IMR-90 (cell line): Measurements from ENCODE around the gene ELMO1. TPM values are rescaled to one million over a fixed set of nuclear protein-coding genes. Genes with fewer than 3 reads are reported as not detected.

ENCODE experiments used
- ATAC-seq: fragments of 200-7000 bp; cut with Tn5 transposase; 2 replicates; pipeline ENCODE4 v1.9.1; 2020; ENCODE audit warnings: low read depth, mild to moderate bottlenecking, moderate library complexity
- BruUV-seq: library from RNA; stranded (reverse); fragments of 400-500 nt; replicated peaks from 2 replicates; lab custom pipeline; 2021; lab: Mats Ljungman, UMichigan
- CTCF ChIA-PET: fragments of 300-600 bp; formaldehyde crosslinking; extraction: SDS; loops from one replicate; lab custom pipeline; 2021; ENCODE audit warnings: antibody characterized with exemption; lab: Yijun Ruan, JAX
- POLR2A ChIA-PET: fragments of 300-600 bp; sonication (Branson Sonifier 250); formaldehyde crosslinking; loops from one replicate; lab custom pipeline; 2022; ENCODE audit warnings: antibody characterized with exemption; ENCODE audit not compliant: unreplicated experiment; lab: Charles Lee
- DNase-seq: peaks from one replicate; pipeline ENCODE4 v3.0.0; 2013
- H2AFZ ChIP-seq: replicated peaks from 2 replicates; pipeline ENCODE3; 2013; ENCODE audit warnings: low read length, mild to moderate bottlenecking; ENCODE audit not compliant: poor library complexity
- H2AK5ac ChIP-seq: 2 replicates; pipeline ENCODE4 v1.6.1; 2013; ENCODE audit warnings: low read depth, low read length, inconsistent platforms
- H2AK9ac ChIP-seq: replicated peaks from 2 replicates; pipeline ENCODE3; 2013; ENCODE audit warnings: mild to moderate bottlenecking, low read depth, low read length, moderate library complexity; ENCODE audit not compliant: poor library complexity
- H2BK120ac ChIP-seq: 2 replicates; pipeline ENCODE4 v1.6.1; 2013; ENCODE audit warnings: low read depth, low read length, inconsistent platforms
- H2BK15ac ChIP-seq: 3 replicates; pipeline ENCODE4 v1.6.1; 2013; ENCODE audit warnings: low read depth, low read length, inconsistent platforms
- H2BK20ac ChIP-seq: 2 replicates; pipeline ENCODE4 v1.6.1; 2013; ENCODE audit warnings: low read depth, mild to moderate bottlenecking, inconsistent platforms, low read length, moderate library complexity
- H2BK5ac ChIP-seq: 2 replicates; pipeline ENCODE4 v1.6.1; 2013; ENCODE audit warnings: mild to moderate bottlenecking, low read depth, low read length, inconsistent platforms; ENCODE audit not compliant: poor library complexity, severe bottlenecking
- H3K14ac ChIP-seq: replicated peaks from 2 replicates; pipeline ENCODE4 v1.6.1; 2013; ENCODE audit warnings: low read depth, low read length, inconsistent platforms
- H3K18ac ChIP-seq: 2 replicates; pipeline ENCODE4 v1.6.1; 2013; ENCODE audit warnings: low read depth, low read length, control low read depth
- H3K23ac ChIP-seq: 2 replicates; pipeline ENCODE4 v1.6.1; 2013; ENCODE audit warnings: low read depth, low read length, inconsistent platforms
- H3K27ac ChIP-seq: 2 replicates; pipeline ENCODE4 v1.5.1; 2013; ENCODE audit warnings: mild to moderate bottlenecking, control low read depth, low read length; ENCODE audit not compliant: insufficient read depth
- H3K27me3 ChIP-seq: 2 replicates; pipeline ENCODE4 v1.6.1; 2013; ENCODE audit warnings: low read length; ENCODE audit not compliant: control insufficient read depth, insufficient read depth
- H3K36me3 ChIP-seq: 2 replicates; pipeline ENCODE4 v1.6.1; 2013; ENCODE audit warnings: low read length, mixed read lengths; ENCODE audit not compliant: control insufficient read depth, insufficient read depth
- H3K4ac ChIP-seq: 2 replicates; pipeline ENCODE4 v1.6.1; 2013; ENCODE audit warnings: low read depth, low read length, inconsistent platforms
- H3K4me1 ChIP-seq: 2 replicates; pipeline ENCODE4 v1.6.1; 2013; ENCODE audit warnings: low read length, mixed read lengths; ENCODE audit not compliant: control insufficient read depth, insufficient read depth
- H3K4me2 ChIP-seq: 2 replicates; pipeline ENCODE4 v1.6.1; 2013; ENCODE audit warnings: low read depth, mild to moderate bottlenecking, control low read depth, low read length, moderate library complexity
- H3K4me3 ChIP-seq: 2 replicates; pipeline ENCODE4 v1.5.1; 2013; ENCODE audit warnings: low read depth, mild to moderate bottlenecking, control low read depth, low read length, moderate library complexity; ENCODE audit not compliant: insufficient read depth
- H3K56ac ChIP-seq: 2 replicates; pipeline ENCODE4 v1.6.1; 2013; ENCODE audit warnings: low read length, inconsistent platforms; ENCODE audit not compliant: insufficient read depth; ENCODE audit errors: extremely low read depth
- H3K79me1 ChIP-seq, 2 experiments: 2 replicates each; pipeline ENCODE4 v1.6.1; 2013; ENCODE audit warnings: low read length in 2 of 2, inconsistent platforms in 1 of 2, low read depth in 1 of 2
- H3K9ac ChIP-seq: 2 replicates; pipeline ENCODE4 v1.6.1; 2013; ENCODE audit warnings: low read depth, low read length, control low read depth
- H3K9me1 ChIP-seq: 2 replicates; pipeline ENCODE4 v1.6.1; 2013; ENCODE audit warnings: low read length, inconsistent platforms; ENCODE audit not compliant: insufficient read depth
- H3K9me3 ChIP-seq: 2 replicates; pipeline ENCODE4 v1.6.1; 2013; ENCODE audit warnings: low read length; ENCODE audit not compliant: control insufficient read depth, insufficient read depth
- H4K20me1 ChIP-seq: 2 replicates; pipeline ENCODE4 v1.6.1; 2013; ENCODE audit warnings: low read length, inconsistent platforms; ENCODE audit not compliant: insufficient read depth
- H4K5ac ChIP-seq: 2 replicates; pipeline ENCODE4 v1.6.1; 2013; ENCODE audit warnings: mild to moderate bottlenecking, low read depth, low read length, control low read depth
- H4K8ac ChIP-seq, 2 experiments: 2 replicates each; pipeline ENCODE4 v1.6.1; 2013; ENCODE audit warnings: low read depth in 2 of 2, low read length in 2 of 2, control low read depth in 1 of 2, inconsistent platforms in 1 of 2
- H4K91ac ChIP-seq: 2 replicates; pipeline ENCODE4 v1.6.1; 2013; ENCODE audit warnings: low read depth, low read length, inconsistent platforms; ENCODE audit not compliant: insufficient read depth
- BHLHE40 ChIP-seq: fragments of 150-350 bp; IDR thresholded peaks from 2 replicates; pipeline ENCODE4 v1.6.1; 2016; ENCODE audit warnings: mild to moderate bottlenecking, low read depth, low read length
- CEBPB ChIP-seq: IDR thresholded peaks from 2 replicates; pipeline ENCODE4 v1.6.1; 2012; ENCODE audit warnings: low read depth, low read length, improper control_type of control experiment
- CTCF ChIP-seq: conservative IDR thresholded peaks from 2 replicates; pipeline ENCODE4 v1.5.1; 2012; ENCODE audit warnings: mild to moderate bottlenecking, low read depth, low read length, improper control_type of control experiment
- ELK1 ChIP-seq: fragments of 150-350 bp; IDR thresholded peaks from 2 replicates; pipeline ENCODE4 v1.6.1; 2016; ENCODE audit warnings: low read depth, mild to moderate bottlenecking, low read length, moderate library complexity, borderline replicate concordance
- FOS ChIP-seq: fragments of 150-350 bp; IDR thresholded peaks from 2 replicates; pipeline ENCODE4 v1.6.1; 2016; ENCODE audit warnings: low read depth, low read length
- MAFK ChIP-seq: IDR thresholded peaks from 2 replicates; pipeline ENCODE4 v1.6.1; 2012; ENCODE audit warnings: low read depth, low read length, improper control_type of control experiment
- MAZ ChIP-seq: IDR thresholded peaks from 2 replicates; pipeline ENCODE4 v1.6.1; 2012; ENCODE audit warnings: low read depth, mild to moderate bottlenecking, low read length, improper control_type of control experiment, moderate library complexity, borderline replicate concordance
- NFE2L2 ChIP-seq: fragments of 150-350 bp; IDR thresholded peaks from 2 replicates; pipeline ENCODE4 v1.6.1; 2016; ENCODE audit warnings: low read depth, mild to moderate bottlenecking, low read length
- POLR2A ChIP-seq: IDR thresholded peaks from 2 replicates; pipeline ENCODE4 v1.6.1; 2012; ENCODE audit warnings: mild to moderate bottlenecking, low read depth, low read length
- SMC3 ChIP-seq: fragments of 150-350 bp; IDR thresholded peaks from 2 replicates; pipeline ENCODE4 v1.6.1; 2016; ENCODE audit warnings: low read depth, mild to moderate bottlenecking, antibody characterized with exemption, low read length, moderate library complexity
- WGBS, 2 experiments: methylation state at CpG; one replicate each; pipeline versions ENCODE4 v1.1.5 to v1.1.7; 2013; ENCODE audit warnings: missing lambda C conversion rate in 2 of 2; ENCODE audit not compliant: insufficient read length in 1 of 2; ENCODE audit errors: extremely low coverage in 2 of 2; 5-methylcytosine and 5-hydroxymethylcytosine counted together
- dilution Hi-C: fragments of 300-500 bp; cut with HindIII; formaldehyde crosslinking; loops from one replicate; pipeline ENCODE4 v1.14.3; 2018; ENCODE audit warnings: low sequenced_read_pairs; ENCODE audit not compliant: unreplicated experiment
- in situ Hi-C: fragments of 300-500 bp; cut with MboI; formaldehyde crosslinking; loops from 3 replicates; pipeline ENCODE4 v1.14.3; 2019; ENCODE audit warnings: low sequenced_read_pairs, inconsistent platforms, mixed read lengths
- intact Hi-C: fragments of 100-400 bp; cut with micrococcal nuclease; formaldehyde crosslinking; loops from 2 replicates; pipeline ENCODE4 v1.10.0; 2022
- polyA plus RNA-seq, 3 experiments: library from polyadenylated mRNA; depleted of rRNA; stranded (reverse); fragments of >200 nt; gene quantifications; 2 replicates each; pipeline ENCODE4 v1.2.3, GENCODE V29; 2012; ENCODE audit warnings: low replicate concordance in 1 of 3
- total RNA-seq: library from RNA; depleted of rRNA; stranded (reverse); fragments of >200 nt; gene quantifications from 2 replicates; pipeline ENCODE4 v1.2.3, GENCODE V29; 2012

Gene ELMO1
- total and polyA plus RNA-seq, 2 of the 4 experiments (the other 2 are of a cell fraction): 0.03 TPM; not detected in 1

GRCh38 chr7:37074370-37074769 is 374.3 kb downstream of the ELMO1 start:
- no peak overlapping the region for H4K5ac ChIP-seq
- H2BK20ac ChIP-seq: no peak overlapping the region
- no peak overlapping the region for H2BK5ac ChIP-seq
- H2BK15ac ChIP-seq: no peak overlapping the region
- no peak overlapping the region for H2AK9ac ChIP-seq
- H3K79me1 ChIP-seq: no peaks in the 10 kb centered on the region
- H2BK120ac ChIP-seq: no peak overlapping the region
- no peak overlapping the region for H2AFZ ChIP-seq
- H3K4ac ChIP-seq: no peak overlapping the region
- ChIA-PET POLR2A (no interaction called here), CTCF (no interaction called here)
- no peak overlapping the region for H3K56ac ChIP-seq
- no peak for ATAC-seq
- H4K8ac ChIP-seq: no peak overlapping the region
- no peak overlapping the region for H3K14ac ChIP-seq
- H4K91ac ChIP-seq: no peak overlapping the region
- in situ Hi-C loops: no loop called here
- H3K4me2 ChIP-seq: no peak overlapping the region
- no peak overlapping the region for H3K18ac ChIP-seq
- 60% methylated on average over 2 of the region's 4 CpGs; no CpG with 5 or more reads in 1 of the 2 experiments for WGBS, 2 experiments
- no peaks in the 10 kb centered on the region for H3K9me1 ChIP-seq
- no peaks in the 10 kb centered on the region for H3K4me1 ChIP-seq
- intact Hi-C loops: no loop called here
- H3K27me3 ChIP-seq: no peaks in the 10 kb centered on the region; the same call in 1 of the 2 replicates
- no peaks in the 10 kb centered on the region for H4K20me1 ChIP-seq
- TF ChIP-seq MAZ (no peak), MAFK (no peak), SMC3 (no peak), ELK1 (no peak), BHLHE40 (no peak), NFE2L2 (no peak), CTCF (no peak), POLR2A (no peak), CEBPB (no peak), FOS (no peak)
- BruUV-seq: no TSS peak
- H3K4me3 ChIP-seq: no peak overlapping the region
- H3K36me3 ChIP-seq: no peaks in the 10 kb centered on the region
- H2AK5ac ChIP-seq: no peak overlapping the region
- H3K27ac ChIP-seq: no peak overlapping the region
- H3K23ac ChIP-seq: no peak overlapping the region
- dilution Hi-C loops: no loop called here
- no peak for DNase-seq
- H3K9me3 ChIP-seq: no peaks in the 10 kb centered on the region
- no peak overlapping the region for H3K9ac ChIP-seq
